SK-N-SH (cell line): ENCODE results near the gene GPD2. TPM values are rescaled to one million over a fixed set of nuclear protein-coding genes. Genes with fewer than 3 reads are reported as not detected.

ENCODE experiments used
- CTCF ChIA-PET: fragments of 300-600, 350-600 bp; formaldehyde crosslinking; extraction: SDS; loops from one replicate; lab custom pipeline; 2021; lab: Yijun Ruan, JAX
- POLR2A ChIA-PET: fragments of 350-600 bp; sonication (Branson Sonifier 250); formaldehyde crosslinking; extraction: SDS; loops from one replicate; lab custom pipeline; 2020; ENCODE audit warnings: antibody characterized with exemption, inconsistent platforms; lab: Yijun Ruan, JAX
- DNase-seq: peaks from one replicate; pipeline ENCODE4 v3.0.0; 2012
- H2AFZ ChIP-seq: fragments of 200-600 bp; sonication (generic); 2 replicates; pipeline ENCODE4 v1.8.1; 2016; ENCODE audit warnings: antibody characterized with exemption, mild to moderate bottlenecking, low read depth
- H3F3A ChIP-seq: fragments of 200-600 bp; sonication (generic); replicated peaks from 2 replicates; pipeline ENCODE3; 2016; ENCODE audit warnings: antibody characterized with exemption, mild to moderate bottlenecking; ENCODE audit not compliant: insufficient read depth
- H3K27ac ChIP-seq, 2 experiments: fragments of 200-500 bp in 1 of 2; fragments of 200-600 bp in 1 of 2; sonication (Bioruptor generic) in 1 of 2; sonication (generic), shearing (Covaris generic) in 1 of 2; 2 replicates each; pipeline versions ENCODE4 v1.5.1 to v1.6.1; 2014 to 2016; ENCODE audit warnings: low read depth in 2 of 2, inconsistent platforms in 1 of 2, low read length in 1 of 2, mild to moderate bottlenecking in 1 of 2, mixed read lengths in 1 of 2
- H3K27me3 ChIP-seq: fragments of 200-600 bp; sonication (generic), shearing (Covaris generic); 2 replicates; pipeline ENCODE4 v1.6.1; 2016; ENCODE audit warnings: mixed run types; ENCODE audit not compliant: insufficient read depth
- H3K36me3 ChIP-seq, 2 experiments: fragments of 200-500 bp in 1 of 2; fragments of 200-600 bp in 1 of 2; sonication (Bioruptor generic) in 1 of 2; sonication (generic) in 1 of 2; replicated peaks in 1 of 2; 2 replicates each; pipeline versions ENCODE3 to v1.5.1; 2014 to 2016; ENCODE audit warnings: low read length in 1 of 2, mild to moderate bottlenecking in 1 of 2; ENCODE audit not compliant: insufficient read depth in 2 of 2, control insufficient read depth in 1 of 2
- H3K4me1 ChIP-seq, 2 experiments: fragments of 200-500 bp in 1 of 2; fragments of 200-600 bp in 1 of 2; sonication (Bioruptor generic) in 1 of 2; sonication (generic), shearing (Covaris generic) in 1 of 2; 2 replicates each; pipeline versions ENCODE4 v1.5.1 to v1.6.1; 2014 to 2016; ENCODE audit warnings: low read depth in 1 of 2, low read length in 1 of 2, mixed run types in 1 of 2; ENCODE audit not compliant: insufficient read depth in 2 of 2, control insufficient read depth in 1 of 2
- H3K4me2 ChIP-seq: fragments of 200-600 bp; sonication (generic), shearing (Covaris generic); 2 replicates; pipeline ENCODE4 v1.6.1; 2017; ENCODE audit warnings: mixed run types
- H3K4me3 ChIP-seq, 2 experiments: fragments of 200-500 bp in 1 of 2; fragments of 200-600 bp in 1 of 2; sonication (Bioruptor generic) in 1 of 2; sonication (generic), shearing (Covaris generic) in 1 of 2; 2 replicates each; pipeline versions ENCODE4 v1.5.1 to v1.8.1; 2014 to 2016; ENCODE audit warnings: low read depth in 2 of 2, inconsistent platforms in 1 of 2, low read length in 1 of 2, mild to moderate bottlenecking in 1 of 2, mixed read lengths in 1 of 2, moderate library complexity in 1 of 2
- H3K79me2 ChIP-seq: fragments of 200-600 bp; sonication (generic); 2 replicates; pipeline ENCODE4 v1.8.1; 2017; ENCODE audit warnings: mild to moderate bottlenecking; ENCODE audit not compliant: insufficient read depth
- H3K9ac ChIP-seq: fragments of 200-600 bp; sonication (generic); 2 replicates; pipeline ENCODE4 v1.6.1; 2017; ENCODE audit warnings: mixed run types
- H3K9me2 ChIP-seq: fragments of 200-600 bp; sonication (generic); 2 replicates; pipeline ENCODE4 v1.6.1; 2017; ENCODE audit warnings: mixed run types
- H3K9me3 ChIP-seq: fragments of 200-600 bp; sonication (generic); 2 replicates; pipeline ENCODE4 v1.6.1; 2017; ENCODE audit warnings: mixed run types, mild to moderate bottlenecking, moderate library complexity
- H4K20me1 ChIP-seq: fragments of 200-600 bp; sonication (generic); 2 replicates; pipeline ENCODE4 v1.6.1; 2017; ENCODE audit warnings: mild to moderate bottlenecking, mixed run types; ENCODE audit not compliant: insufficient read depth
- CHD2 ChIP-seq: fragments of 150-350 bp; IDR thresholded peaks from 2 replicates; pipeline ENCODE4 v1.6.1; 2018; ENCODE audit warnings: low read length; ENCODE audit not compliant: partially characterized antibody
- ELF1 ChIP-seq: IDR thresholded peaks from 2 replicates; pipeline ENCODE4 v1.4.0; 2012
- FOXJ3 ChIP-seq: sonication (generic); formaldehyde crosslinking; IDR thresholded peaks from 2 replicates; pipeline ENCODE4 v1.5.1; 2020; ENCODE audit warnings: mild to moderate bottlenecking, missing genetic modification reagents
- FOXM1 ChIP-seq: IDR thresholded peaks from 2 replicates; pipeline ENCODE4 v1.4.0; 2012; ENCODE audit warnings: low read depth, mild to moderate bottlenecking
- GABPA ChIP-seq: IDR thresholded peaks from 2 replicates; pipeline ENCODE4 v1.4.0; 2012; ENCODE audit warnings: low read depth, mild to moderate bottlenecking
- JUND ChIP-seq: IDR thresholded peaks from 2 replicates; pipeline ENCODE4 v1.4.0; 2012
- NRF1 ChIP-seq: IDR thresholded peaks from 2 replicates; pipeline ENCODE4 v1.6.1; 2012; ENCODE audit warnings: low read depth, mild to moderate bottlenecking, low read length
- PBX3 ChIP-seq: IDR thresholded peaks from 2 replicates; pipeline ENCODE4; 2012
- RCOR1 ChIP-seq: fragments of 150-350 bp; IDR thresholded peaks from 2 replicates; pipeline ENCODE4 v1.6.1; 2017; ENCODE audit warnings: antibody characterized with exemption, low read length
- RFX5 ChIP-seq: IDR thresholded peaks from 2 replicates; pipeline ENCODE4 v1.6.1; 2012; ENCODE audit warnings: mild to moderate bottlenecking, improper control_type of control experiment, low read length
- RXRA ChIP-seq: IDR thresholded peaks from 2 replicates; pipeline ENCODE4 v1.4.0; 2012; ENCODE audit warnings: low read depth, mild to moderate bottlenecking, borderline replicate concordance
- SIN3A ChIP-seq: IDR thresholded peaks from 2 replicates; pipeline ENCODE4 v1.6.1; 2012; ENCODE audit warnings: low read depth, mild to moderate bottlenecking, low read length, moderate library complexity, borderline replicate concordance
- TCF12 ChIP-seq: IDR thresholded peaks from 2 replicates; pipeline ENCODE4 v1.4.0; 2012
- USF1 ChIP-seq: IDR thresholded peaks from 2 replicates; pipeline ENCODE4 v1.4.0; 2012; ENCODE audit warnings: low read depth, borderline replicate concordance
- WGBS: methylation state at CpG from one replicate; pipeline ENCODE4 v1.1.6; 2017; ENCODE audit warnings: low lambda C conversion rate; 5-methylcytosine and 5-hydroxymethylcytosine counted together
- polyA plus RNA-seq, 3 experiments: library from polyadenylated mRNA; depleted of rRNA; stranded (reverse); fragments of >200 nt; gene quantifications; 2 replicates each; pipeline ENCODE4 v1.2.3, GENCODE V29; 2012
- TF ChIP-seq, protein P1 (sequence below): IDR thresholded peaks from 2 replicates; pipeline ENCODE4 v1.4.0; 2012; ENCODE audit warnings: low read depth
- TF ChIP-seq, protein P2 (sequence below): fragments of 150-350 bp; IDR thresholded peaks from 2 replicates; pipeline ENCODE4 v1.6.1; 2016; ENCODE audit warnings: mild to moderate bottlenecking, low read depth, low read length

The GPD2 gene
- polyA plus RNA-seq, 1 of the 3 experiments (the other 2 are of a cell fraction): 4.8 TPM

DNA sequence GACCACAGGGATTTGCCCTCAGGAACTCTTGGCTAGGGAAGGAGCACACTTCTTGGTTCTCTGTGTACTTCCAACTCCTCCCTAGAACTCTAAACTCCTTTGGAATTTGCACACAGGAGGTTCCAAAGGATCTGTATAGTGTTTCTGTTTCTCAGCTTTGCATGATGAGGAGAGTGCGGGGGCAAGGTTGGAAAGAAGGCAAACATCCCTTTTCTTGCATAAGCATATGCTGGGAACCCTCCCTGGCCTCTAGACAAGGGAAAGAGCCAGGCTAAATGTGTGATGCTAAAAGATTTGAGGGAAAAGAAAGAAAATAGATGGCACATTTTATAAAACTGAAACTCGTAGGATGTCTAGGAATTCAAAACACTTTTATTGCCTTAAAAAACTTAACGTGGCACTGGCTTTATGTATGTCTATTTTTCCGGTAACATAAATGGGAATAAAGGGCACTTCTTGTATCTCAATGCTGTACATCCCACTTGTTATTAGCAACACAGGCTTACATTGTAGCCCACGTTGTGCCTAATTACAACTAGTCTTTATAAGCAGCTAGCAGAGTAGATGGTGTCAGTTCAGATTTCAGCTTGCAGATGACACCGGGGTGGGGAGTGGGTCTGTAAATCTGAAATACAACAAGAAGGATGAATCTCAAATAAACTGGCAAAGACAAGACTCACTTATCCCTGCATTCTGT is 165.8 kb downstream of the GPD2 start:
- CTCF ChIA-PET: interaction anchor here (1.3 to 1.6 kb wide), 2 partner anchors 10 to 13 kb away, joined by 3 to 7 read pairs; no protein-coding TSS in a partner anchor
- H3K4me2 ChIP-seq: no peak overlapping the region
- H3K79me2 ChIP-seq: no peaks in the 10 kb centered on the region
- WGBS: 5% methylated on average over 6 of the region's 6 CpGs
- DNase-seq: no peak
- H3F3A ChIP-seq: no peaks in the 10 kb centered on the region
- no peak overlapping the region for H2AFZ ChIP-seq
- TF ChIP-seq RXRA (no peak), FOXM1 (no peak), SIN3A (no peak), TCF12 (no peak), JUND (no peak)
- TF ChIP-seq, protein P1, sequence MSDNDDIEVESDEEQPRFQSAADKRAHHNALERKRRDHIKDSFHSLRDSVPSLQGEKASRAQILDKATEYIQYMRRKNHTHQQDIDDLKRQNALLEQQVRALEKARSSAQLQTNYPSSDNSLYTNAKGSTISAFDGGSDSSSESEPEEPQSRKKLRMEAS: no peak
- H3K27me3 ChIP-seq: no peaks in the 10 kb centered on the region; the same call in 1 of the 2 replicates
- no peak overlapping the region for H3K4me3 ChIP-seq
- H3K9me2 ChIP-seq: 0 out of 2 replicates have a peak, but pooled peaks cover 3% of the 10 kb centered on the region
- H4K20me1 ChIP-seq: no peaks in the 10 kb centered on the region
- no peaks in the 10 kb centered on the region for H3K9me3 ChIP-seq
- no peaks in the 10 kb centered on the region for H3K36me3 ChIP-seq
- H3K27ac ChIP-seq: no peak overlapping the region
- no peak overlapping the region for H3K9ac ChIP-seq
- POLR2A ChIA-PET: no interaction called here
- no peaks in the 10 kb centered on the region for H3K4me1 ChIP-seq

DNA sequence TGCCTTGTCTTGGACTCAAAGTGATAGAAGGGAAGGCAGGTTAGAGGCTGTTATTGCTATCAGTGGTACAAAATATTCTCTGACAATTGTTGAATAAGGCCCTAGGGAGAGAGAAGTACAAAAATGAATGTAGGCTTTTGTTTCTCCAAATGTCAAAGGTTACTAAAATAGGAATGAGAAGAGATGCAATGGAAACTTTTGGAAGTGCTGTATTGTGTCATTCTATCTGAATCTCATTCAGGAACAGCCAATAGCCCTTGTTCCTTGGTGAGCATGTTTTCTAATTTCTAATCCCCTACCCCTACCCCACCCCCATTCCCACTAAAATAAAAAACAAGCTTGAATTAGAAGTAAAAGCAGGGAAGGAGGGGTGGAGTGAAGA is 166.4 kb downstream of the GPD2 start:
- H3K9me3 ChIP-seq: no peaks in the 10 kb centered on the region
- H3K27me3 ChIP-seq: no peaks in the 10 kb centered on the region; the same call in 1 of the 2 replicates
- H2AFZ ChIP-seq: no peak overlapping the region
- H3K27ac ChIP-seq: no peak overlapping the region
- H3K9ac ChIP-seq: no peak overlapping the region
- H3K4me3 ChIP-seq: no peak overlapping the region
- no peaks in the 10 kb centered on the region for H4K20me1 ChIP-seq
- H3K4me2 ChIP-seq: no peak overlapping the region
- no peaks in the 10 kb centered on the region for H3F3A ChIP-seq
- no peaks in the 10 kb centered on the region for H3K4me1 ChIP-seq
- 0 out of 2 replicates have a peak, but pooled peaks cover 3% of the 10 kb centered on the region for H3K9me2 ChIP-seq
- no peaks in the 10 kb centered on the region for H3K79me2 ChIP-seq
- H3K36me3 ChIP-seq: no peaks in the 10 kb centered on the region
- ChIA-PET POLR2A (no interaction called here), CTCF (interaction anchor here (2.0 kb wide), 1 partner anchor 13 kb away, joined by 11 read pairs; no protein-coding TSS in a partner anchor)
- DNase-seq: no peak
- TF ChIP-seq, protein P1: no peak

DNA sequence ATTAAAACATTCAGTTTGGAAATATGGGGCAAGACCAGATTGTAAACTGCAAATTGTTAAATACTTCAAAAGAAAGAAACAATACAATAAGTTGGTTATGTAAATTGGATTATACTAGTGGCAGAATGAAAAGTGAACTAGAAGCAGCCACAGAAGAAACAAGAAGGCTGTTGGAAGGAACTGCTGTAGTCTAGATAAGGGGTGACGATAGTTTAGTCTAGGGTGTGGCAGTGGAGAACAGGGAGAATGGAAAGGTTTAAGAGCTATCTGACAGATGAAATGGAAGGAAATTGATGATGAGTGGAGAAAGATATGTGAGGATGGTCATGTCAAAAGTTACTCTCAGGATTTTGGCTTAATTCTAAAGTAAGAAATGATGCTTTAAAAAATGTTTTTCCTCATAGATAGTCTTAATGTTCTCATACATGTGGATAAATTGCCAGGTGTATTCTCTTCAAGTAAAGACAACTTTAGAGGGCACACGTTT is 179.7 kb downstream of the GPD2 start:
- Histone ChIP-seq H4K20me1 (no peaks in the 10 kb centered on the region), H3K79me2 (no peaks in the 10 kb centered on the region), H3K9ac (no peak overlapping the region), H3F3A (no peaks in the 10 kb centered on the region), H3K27ac (no peak overlapping the region), H3K4me1 (no peaks in the 10 kb centered on the region), H2AFZ (no peak overlapping the region), H3K9me2 (no peaks in the 10 kb centered on the region), H3K27me3 (no peaks in the 10 kb centered on the region; the same call in 1 of the 2 replicates), H3K9me3 (no peaks in the 10 kb centered on the region), H3K4me3 (no peak overlapping the region), H3K36me3 (no peaks in the 10 kb centered on the region), H3K4me2 (no peak overlapping the region)
- WGBS: 16% methylated on average over 2 of the region's 2 CpGs
- POLR2A ChIA-PET: no interaction called here
- CTCF ChIA-PET: no interaction called here
- TF ChIP-seq ELF1 (no peak), FOXJ3 (CRISPR knock-in tag) (no peak), RFX5 (no peak), USF1 (no peak), CHD2 (no peak), PBX3 (no peak), NRF1 (no peak), GABPA (no peak), RCOR1 (no peak), FOXM1 (no peak)
- TF ChIP-seq, protein P2, sequence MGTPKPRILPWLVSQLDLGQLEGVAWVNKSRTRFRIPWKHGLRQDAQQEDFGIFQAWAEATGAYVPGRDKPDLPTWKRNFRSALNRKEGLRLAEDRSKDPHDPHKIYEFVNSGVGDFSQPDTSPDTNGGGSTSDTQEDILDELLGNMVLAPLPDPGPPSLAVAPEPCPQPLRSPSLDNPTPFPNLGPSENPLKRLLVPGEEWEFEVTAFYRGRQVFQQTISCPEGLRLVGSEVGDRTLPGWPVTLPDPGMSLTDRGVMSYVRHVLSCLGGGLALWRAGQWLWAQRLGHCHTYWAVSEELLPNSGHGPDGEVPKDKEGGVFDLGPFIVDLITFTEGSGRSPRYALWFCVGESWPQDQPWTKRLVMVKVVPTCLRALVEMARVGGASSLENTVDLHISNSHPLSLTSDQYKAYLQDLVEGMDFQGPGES: no peak
- DNase-seq: no peak
